DLD1 (cell line): ENCODE measurements around the gene ASTN2.

Experiments used
- in situ Hi-C: cut with HindIII; loops from 2 replicates; pipeline ENCODE4 v1.10.0; 2017; ENCODE audit warnings: low sequenced_read_pairs

Gene ASTN2

DNA sequence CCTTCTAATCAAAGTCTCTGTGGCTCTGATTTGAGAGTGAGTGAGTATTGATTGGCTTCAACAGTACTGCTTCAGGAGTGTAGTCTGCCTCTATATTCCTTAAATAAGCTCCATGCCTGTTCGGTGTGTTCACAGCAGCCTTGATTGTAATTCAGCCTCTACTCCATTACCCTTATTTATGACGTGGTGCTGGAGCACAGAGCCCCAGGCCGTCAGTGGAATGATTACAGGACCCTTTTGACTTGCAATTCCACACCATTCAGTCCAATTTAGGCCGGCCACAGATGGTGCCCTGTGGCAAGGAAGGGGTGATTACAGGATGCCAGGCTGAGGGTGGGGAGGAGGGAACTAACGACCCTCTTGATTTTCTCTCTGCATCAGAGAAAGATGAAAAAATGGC is 110.3 kb downstream of the ASTN2 start:
- in situ Hi-C loops = no loop called here

DNA sequence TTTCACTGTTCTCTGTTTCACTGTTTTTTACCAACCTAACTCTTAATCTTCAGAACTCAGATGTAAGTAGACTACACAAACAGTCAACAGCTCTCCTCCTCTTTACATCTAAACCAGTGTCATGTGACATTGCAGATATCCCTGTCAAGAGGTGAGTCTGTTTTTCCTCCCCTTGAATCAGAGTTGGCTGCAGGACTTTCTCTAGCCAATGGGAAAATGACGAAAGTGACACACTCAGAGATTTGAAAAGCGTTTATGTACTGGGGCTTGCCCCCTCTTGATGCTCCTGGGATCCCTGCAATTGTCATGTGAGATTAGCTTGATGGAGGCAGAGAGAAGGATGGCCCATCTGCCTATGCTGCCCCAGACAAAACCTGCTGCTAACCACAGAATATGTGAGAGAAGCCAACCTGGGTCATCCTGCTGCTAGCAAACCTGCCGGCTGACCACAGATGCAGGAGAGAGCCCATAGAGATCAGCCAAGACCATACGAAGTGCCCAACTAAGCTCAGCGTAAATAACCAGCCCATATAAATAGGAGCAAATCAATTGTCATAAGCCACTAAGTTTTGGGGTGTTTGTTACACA is 111.1 kb downstream of the ASTN2 start:
- in situ Hi-C loops = no loop called here

GRCh38 chr9:117302487-117302886 is 112.4 kb downstream of the ASTN2 start:
- in situ Hi-C loops = no loop called here

DNA sequence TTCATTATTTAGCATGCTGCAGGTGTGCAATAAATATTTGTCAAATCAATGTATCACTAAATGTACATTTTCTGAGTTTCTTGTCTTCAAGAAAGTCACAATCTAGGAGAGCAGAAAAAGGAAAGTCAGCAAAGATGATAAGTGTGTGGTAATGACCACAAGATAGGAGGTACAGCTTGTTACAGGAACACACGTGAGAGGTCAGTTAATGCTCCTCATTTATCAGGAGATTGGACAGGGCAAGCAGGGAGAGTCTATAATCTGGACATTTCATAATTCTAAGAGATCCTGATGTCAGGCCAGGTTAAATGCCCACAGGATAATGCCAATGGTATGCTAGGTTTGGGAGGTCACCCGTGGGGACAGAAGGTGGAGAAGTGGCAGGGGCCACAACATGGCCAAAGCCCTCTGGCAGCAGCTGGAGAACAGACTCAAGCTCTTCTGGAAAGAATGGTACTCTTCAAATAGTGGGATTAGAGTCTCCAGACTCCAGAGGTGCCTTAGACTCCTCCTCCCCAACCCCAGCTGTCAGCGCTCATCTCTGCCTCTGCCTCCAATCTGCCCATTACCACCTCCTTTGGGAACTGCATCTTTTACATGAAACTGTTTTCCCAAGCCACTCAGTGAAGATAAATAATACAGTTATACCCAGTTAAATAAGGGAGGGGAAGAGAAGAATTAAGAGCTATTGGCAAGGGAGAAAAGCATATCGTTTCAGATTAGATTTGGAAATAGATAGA is 114.3 kb downstream of the ASTN2 start:
- in situ Hi-C loops = no loop called here

DNA sequence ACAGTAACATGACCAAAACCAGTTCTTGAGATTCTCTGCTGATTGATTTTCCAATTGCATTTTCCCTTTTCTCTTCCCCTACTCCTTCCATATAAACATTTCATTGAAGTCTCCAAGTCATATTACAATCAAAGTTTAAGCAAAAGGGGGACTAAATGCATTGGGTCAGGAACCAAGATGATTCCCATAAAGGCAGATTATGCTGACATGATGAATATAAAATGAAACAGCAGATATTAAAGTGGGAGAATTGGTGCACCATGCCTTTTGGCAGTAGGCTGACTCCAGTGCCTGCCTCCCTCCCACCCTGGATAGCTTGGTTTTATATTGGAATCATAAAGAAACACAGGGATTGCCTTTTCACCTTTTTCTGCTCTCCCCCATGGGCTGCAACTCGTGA is 118.4 kb downstream of the ASTN2 start:
- in situ Hi-C loops = no loop called here

DNA sequence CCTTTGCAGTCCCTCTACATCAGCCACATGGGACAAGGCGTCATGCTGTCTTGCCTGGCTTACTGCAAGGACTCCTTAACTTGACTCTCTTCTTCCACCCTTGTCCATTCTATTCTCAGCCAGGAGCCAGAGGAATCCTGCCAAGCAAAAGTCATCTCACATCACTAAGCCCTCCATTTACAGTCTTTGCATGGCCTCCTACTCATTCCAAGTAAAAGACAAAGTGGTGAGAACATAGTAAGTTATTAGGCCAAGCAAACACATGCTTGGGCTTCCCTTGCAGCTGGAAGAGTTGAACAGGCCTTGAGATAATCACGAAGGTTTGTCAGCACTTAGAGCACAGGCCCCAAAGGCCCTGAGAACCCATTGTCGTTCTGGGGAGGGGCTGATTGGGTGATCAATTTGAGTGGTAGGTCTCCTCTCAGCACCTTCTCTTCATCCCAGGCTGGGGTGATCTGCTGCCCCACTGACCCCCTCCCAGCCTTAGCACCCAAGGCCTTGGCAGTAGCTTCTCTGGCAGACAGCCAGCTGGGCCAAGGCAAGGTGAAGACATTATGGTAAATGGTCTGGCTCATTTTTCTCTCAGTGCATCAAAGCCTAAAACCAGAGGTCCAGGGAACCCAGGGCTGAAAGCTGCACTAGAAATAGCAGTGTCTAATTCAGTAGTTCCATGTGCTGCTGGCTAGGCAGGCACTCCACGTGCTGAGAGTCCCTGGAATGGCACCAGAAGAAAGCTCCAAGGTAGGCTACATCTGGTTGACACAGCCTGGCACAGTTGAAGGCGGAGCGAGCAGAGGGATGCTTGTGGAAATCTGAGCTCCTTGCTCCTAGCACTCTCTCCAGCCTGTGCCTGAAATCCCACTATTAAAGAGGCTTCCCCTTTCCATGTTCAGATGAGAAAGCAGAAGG is 121.4 kb downstream of the ASTN2 start:
- in situ Hi-C loops = no loop called here

DNA sequence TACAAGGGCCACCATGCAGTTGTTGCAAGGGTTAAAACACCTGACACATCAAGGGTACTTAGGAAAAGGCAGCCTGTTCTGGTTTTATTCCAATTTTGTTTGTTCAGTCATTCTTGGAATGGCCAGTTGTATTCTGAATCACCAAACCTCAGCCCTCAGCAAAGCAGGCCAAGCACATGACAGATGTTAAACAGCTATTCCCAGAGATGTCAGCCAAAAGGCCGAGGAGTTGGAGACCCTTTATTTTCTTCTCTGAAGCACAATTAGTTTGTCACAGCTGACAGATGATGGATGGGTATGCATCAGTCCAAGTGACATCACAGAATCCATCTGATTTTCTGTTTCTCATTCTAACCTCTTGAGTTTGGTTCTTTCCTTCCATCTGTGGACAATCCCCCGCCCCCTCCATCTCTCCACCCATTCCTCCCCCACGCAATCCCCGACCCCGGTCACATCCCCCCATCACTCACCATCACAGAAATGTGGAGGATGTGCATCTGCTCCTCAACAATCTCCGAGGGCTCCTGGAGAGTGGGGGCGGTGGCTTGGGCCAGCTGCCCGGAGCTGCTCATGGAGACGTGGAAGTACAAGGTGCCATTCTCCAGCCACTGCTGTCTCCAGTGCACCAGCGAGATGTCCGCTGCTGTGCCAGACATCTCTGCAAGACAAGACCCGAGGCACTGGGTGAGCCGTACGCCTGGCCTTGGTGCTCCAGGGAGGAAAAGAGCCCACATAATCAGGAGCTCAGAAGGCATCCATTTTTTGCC is 123.8 kb downstream of the ASTN2 start:
- in situ Hi-C loops = no loop called here

DNA sequence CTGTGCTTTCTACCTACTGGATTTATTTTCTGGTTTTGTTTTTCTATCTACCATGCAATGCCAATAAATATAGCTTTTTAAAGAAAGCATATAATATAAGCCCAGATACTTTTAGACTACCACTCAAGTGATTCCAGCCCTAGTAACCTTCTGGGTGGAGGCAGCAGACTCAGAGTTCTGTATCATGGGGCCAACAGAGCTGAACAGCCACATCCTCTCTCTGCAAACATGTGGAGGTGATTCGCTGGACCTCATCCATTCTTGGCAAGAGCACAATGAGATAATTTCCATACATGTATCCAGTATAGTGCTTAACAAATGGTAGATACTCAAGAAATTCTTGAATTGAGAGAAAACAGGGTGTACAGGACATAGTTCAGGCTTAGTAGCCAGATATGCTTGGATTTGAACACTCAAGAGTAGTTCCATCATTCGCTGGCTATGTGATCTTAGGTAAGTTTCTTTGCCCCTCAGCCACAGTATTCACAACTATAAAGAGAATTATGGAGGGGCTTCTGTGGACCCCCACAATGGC is 124.5 kb downstream of the ASTN2 start:
- in situ Hi-C loops = no loop called here

DNA sequence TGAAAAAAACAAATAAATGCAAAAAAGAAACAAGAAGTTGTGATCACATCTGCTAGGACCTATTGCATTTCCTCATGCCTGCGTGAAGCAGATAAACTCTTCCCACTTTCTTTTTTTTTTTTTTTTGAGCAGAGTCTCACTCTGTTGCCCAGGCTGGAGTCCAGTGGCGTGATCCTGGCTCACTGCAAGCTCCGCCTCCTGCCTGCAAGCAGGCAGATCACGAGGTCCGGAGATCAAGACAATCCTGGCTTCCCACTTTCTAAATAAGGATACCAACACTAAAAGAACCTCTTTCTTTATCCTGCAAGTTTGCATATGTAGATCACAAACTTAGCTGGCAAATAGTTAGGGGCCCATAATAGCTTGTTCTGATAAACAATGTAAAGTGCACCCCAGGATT is 128.6 kb downstream of the ASTN2 start:
- in situ Hi-C loops = no loop called here

- in situ Hi-C loops = no loop called here
Observed at GRCh38 chr9:117284414-117284813, 130.4 kb downstream of the ASTN2 start.

GRCh38 chr9:117282541-117282940 is 132.3 kb downstream of the ASTN2 start:
- in situ Hi-C loops = no loop called here

GRCh38 chr9:117278471-117279035 is 136.3 kb downstream of the ASTN2 start:
- in situ Hi-C loops = no loop called here

DNA sequence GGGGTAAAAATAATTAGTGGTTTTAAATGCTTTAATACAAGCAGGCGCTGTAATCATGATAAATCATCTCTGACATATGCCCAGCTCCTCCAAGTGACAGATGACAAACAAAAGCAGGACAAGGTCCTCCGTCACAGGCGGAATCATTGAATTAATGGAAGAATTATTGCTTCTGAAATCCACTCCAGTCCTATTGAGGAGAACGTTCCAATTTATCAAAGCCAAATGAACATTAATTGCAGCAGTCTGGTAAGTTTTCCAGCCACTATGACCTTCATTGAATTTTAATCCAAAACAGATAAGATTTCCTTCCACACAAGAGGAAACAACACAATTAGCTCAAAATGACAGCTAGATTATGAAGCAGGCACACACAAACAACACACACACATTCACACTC is 136.8 kb downstream of the ASTN2 start:
- in situ Hi-C loops = no loop called here

GRCh38 chr9:117276444-117276843 is 138.4 kb downstream of the ASTN2 start:
- in situ Hi-C loops = no loop called here

DNA sequence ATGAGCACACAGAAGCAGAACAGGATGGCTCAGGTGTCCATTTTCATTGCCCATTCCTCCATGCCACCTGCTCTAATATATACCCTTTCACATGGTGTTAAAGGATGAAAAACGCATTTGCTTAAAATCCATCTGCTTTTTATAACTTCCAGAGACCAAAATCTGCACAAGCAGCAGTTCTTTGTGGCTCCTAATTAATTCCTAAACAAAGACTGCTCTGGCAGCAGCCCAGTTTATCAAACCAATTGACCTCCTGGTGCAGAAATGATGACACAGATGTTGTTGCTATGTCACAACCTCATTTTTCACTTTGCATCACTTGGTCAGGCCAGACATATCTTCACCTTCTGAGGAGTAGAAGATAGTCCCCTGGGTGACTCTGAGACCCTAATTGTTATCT is 141.2 kb downstream of the ASTN2 start:
- in situ Hi-C loops = no loop called here

GRCh38 chr9:117268847-117269446 is 145.9 kb downstream of the ASTN2 start:
- in situ Hi-C loops = no loop called here

DNA sequence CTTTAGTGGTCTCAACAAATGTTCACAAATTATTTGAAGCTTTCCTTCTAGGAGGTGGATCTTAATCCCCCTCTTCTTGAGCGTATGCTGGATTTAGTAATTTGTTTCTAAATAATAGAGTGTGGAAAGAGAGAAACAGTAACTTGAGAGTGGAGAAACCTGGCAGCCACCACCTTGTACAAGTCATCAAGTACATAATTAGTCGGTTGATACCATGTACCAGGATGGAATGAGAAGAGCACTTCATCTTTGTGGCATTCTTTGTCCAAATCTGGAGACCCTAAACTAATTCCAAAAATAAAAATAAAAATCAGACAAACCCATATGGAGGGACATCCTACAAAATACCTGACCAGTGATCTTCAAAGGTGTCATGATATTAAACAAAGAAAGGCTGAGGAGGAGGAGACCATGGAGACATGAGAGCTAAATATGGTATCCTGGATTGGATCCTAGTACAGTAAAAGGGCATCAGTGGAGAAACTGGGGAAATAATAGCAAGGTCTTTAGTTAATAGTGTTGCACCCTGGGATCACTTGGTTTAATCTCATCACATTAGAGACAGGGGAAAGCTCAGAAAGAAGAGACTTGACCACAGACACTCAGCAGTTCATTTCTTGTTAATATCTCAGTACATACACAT is 147.9 kb downstream of the ASTN2 start:
- in situ Hi-C loops = no loop called here

DNA sequence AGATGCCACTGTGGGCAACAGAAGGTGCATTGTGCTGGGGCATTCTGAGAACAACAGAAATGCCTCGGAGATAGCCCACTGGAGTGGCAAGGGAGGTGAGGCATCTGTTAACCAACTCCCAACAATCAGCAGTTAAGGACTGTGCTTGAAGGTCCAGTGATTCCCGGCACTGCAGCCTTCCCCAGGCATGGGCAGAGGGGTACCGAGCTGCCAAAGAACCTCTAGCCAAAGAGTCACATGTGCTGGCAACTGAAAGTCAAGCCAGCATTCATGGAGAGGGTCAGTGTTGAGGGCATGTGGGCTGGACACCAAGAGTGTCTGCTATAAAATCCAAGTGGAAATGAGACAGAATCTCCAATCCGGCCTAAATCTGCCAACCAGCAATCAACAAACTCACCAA is 149.6 kb downstream of the ASTN2 start:
- in situ Hi-C loops = no loop called here

DNA sequence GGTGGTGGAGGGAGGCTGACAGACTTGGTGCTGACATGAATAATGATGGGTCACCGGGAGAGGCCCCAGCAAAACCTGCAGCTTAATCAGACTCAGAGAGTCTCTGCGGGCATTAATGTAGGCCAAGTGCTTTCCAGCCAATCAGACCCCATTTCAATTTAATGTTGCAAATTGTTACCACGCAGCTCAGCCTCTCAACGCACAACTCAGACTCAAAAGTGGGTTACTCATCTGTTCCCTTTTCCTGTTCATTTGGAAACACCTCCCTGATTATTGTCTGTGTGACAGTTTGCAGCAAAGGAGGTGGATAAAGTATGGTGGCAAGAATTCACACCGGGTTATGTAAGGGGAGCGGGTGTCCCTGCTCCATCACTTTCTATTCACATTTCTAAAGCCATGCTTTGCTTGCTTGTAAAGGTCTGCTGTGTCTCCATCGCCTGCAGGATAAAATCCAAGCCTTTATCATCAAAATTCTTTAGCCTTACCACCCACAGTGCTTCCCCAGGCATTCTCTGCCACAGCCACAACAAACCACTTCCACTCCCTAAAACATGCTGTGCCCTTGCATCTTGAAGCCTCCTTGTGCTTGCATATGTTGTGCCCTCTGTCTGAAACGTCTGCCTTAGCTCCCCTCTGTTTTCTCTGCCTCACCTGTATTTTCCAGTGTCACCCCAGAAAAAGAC is 156.5 kb downstream of the ASTN2 start:
- in situ Hi-C loops = no loop called here
